ENCODE measurements around the gene PHF19. TPM values are rescaled to one million over a fixed set of nuclear protein-coding genes. Genes with fewer than 3 reads are reported as not detected.

Gene PHF19
- total RNA-seq, 1 experiment from 2014 or later: 39.0 TPM

GRCh38 chr9:120914953-120915352, 38.0 kb upstream of the PHF19 start (continued):
- no peak for TF ChIP-seq TEAD4 (CRISPR knock-in tag; IDR thresholded peaks at IDR 0.05)
- no peak for TF ChIP-seq TCF7 (CRISPR knock-in tag; IDR thresholded peaks at IDR 0.05; ENCODE audit: low read depth)

GRCh38 chr9:120914396-120914795, 37.4 kb upstream of the PHF19 start:
- Mint-ChIP-seq H3K36me3 (peaks cover 5% of the 10 kb centered on the region), H3K4me3 (no peak overlapping the region), H3K27ac (no peak overlapping the region), H3K9me3 (peaks cover 11% of the 10 kb centered on the region), H3K27me3 (ENCODE audit: low read depth) (no peaks in the 10 kb centered on the region; the same call in 1 of the 2 replicates), H3K4me1 (peaks cover 32% of the 10 kb centered on the region)
- TF ChIP-seq TEAD4 (CRISPR knock-in tag; IDR thresholded peaks at IDR 0.05): no peak
- no peak for TF ChIP-seq NR1H2 (CRISPR knock-in tag; IDR thresholded peaks at IDR 0.05)
- TF ChIP-seq TCF7 (CRISPR knock-in tag; IDR thresholded peaks at IDR 0.05; ENCODE audit: low read depth): no peak
- TF ChIP-seq SMAD4 (CRISPR knock-in tag; IDR thresholded peaks at IDR 0.05): no peak
- no peak for TF ChIP-seq OVOL2 (CRISPR knock-in tag; IDR thresholded peaks at IDR 0.05; ENCODE audit: borderline replicate concordance)
- TF ChIP-seq TP53 (CRISPR knock-in tag; IDR thresholded peaks at IDR 0.05): no peak
- no peak for TF ChIP-seq MAX (CRISPR knock-in tag; IDR thresholded peaks at IDR 0.05)
- TF ChIP-seq SMAD3 (CRISPR knock-in tag; IDR thresholded peaks at IDR 0.05; ENCODE audit: borderline replicate concordance): no peak
- no peak for TF ChIP-seq ZNF425 (CRISPR knock-in tag; conservative IDR thresholded peaks at IDR 0.05)
- TF ChIP-seq, protein P1, sequence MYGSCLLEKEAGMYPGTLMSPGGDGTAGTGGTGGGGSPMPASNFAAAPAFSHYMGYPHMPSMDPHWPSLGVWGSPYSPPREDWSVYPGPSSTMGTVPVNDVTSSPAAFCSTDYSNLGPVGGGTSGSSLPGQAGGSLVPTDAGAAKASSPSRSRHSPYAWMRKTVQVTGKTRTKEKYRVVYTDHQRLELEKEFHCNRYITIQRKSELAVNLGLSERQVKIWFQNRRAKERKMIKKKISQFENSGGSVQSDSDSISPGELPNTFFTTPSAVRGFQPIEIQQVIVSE (CRISPR knock-in tag; IDR thresholded peaks at IDR 0.05; ENCODE audit: borderline replicate concordance): no peak
- TF ChIP-seq NFYB (CRISPR knock-in tag; conservative IDR thresholded peaks at IDR 0.05; ENCODE audit: low read depth): no peak
- no peak for TF ChIP-seq CREM (CRISPR knock-in tag; IDR thresholded peaks at IDR 0.05)
- TF ChIP-seq ATF2 (CRISPR knock-in tag; IDR thresholded peaks at IDR 0.05; ENCODE audit: borderline replicate concordance, low read depth): no peak
- TF ChIP-seq TEAD1 (CRISPR knock-in tag; IDR thresholded peaks at IDR 0.05): no peak
- TF ChIP-seq, protein P2, sequence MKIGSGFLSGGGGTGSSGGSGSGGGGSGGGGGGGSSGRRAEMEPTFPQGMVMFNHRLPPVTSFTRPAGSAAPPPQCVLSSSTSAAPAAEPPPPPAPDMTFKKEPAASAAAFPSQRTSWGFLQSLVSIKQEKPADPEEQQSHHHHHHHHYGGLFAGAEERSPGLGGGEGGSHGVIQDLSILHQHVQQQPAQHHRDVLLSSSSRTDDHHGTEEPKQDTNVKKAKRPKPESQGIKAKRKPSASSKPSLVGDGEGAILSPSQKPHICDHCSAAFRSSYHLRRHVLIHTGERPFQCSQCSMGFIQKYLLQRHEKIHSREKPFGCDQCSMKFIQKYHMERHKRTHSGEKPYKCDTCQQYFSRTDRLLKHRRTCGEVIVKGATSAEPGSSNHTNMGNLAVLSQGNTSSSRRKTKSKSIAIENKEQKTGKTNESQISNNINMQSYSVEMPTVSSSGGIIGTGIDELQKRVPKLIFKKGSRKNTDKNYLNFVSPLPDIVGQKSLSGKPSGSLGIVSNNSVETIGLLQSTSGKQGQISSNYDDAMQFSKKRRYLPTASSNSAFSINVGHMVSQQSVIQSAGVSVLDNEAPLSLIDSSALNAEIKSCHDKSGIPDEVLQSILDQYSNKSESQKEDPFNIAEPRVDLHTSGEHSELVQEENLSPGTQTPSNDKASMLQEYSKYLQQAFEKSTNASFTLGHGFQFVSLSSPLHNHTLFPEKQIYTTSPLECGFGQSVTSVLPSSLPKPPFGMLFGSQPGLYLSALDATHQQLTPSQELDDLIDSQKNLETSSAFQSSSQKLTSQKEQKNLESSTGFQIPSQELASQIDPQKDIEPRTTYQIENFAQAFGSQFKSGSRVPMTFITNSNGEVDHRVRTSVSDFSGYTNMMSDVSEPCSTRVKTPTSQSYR (CRISPR knock-in tag; IDR thresholded peaks at IDR 0.05): no peak
- TF ChIP-seq HMGXB4 (CRISPR knock-in tag; IDR thresholded peaks at IDR 0.05): no peak
- TF ChIP-seq MYBL2 (CRISPR knock-in tag; IDR thresholded peaks at IDR 0.05): no peak
- TF ChIP-seq, protein P3, sequence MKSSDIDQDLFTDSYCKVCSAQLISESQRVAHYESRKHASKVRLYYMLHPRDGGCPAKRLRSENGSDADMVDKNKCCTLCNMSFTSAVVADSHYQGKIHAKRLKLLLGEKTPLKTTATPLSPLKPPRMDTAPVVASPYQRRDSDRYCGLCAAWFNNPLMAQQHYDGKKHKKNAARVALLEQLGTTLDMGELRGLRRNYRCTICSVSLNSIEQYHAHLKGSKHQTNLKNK (CRISPR knock-in tag; IDR thresholded peaks at IDR 0.05): no peak
- TF ChIP-seq ZBTB21 (CRISPR knock-in tag; IDR thresholded peaks at IDR 0.05; ENCODE audit: borderline replicate concordance): no peak
- TF ChIP-seq ESRRA (CRISPR knock-in tag; IDR thresholded peaks at IDR 0.05; ENCODE audit: borderline replicate concordance): no peak
- ATAC-seq: no peak
- ChIA-PET CTCF (interaction anchor here (2.3 kb wide), 1 partner anchor 45 kb away, joined by 7 read pairs; no protein-coding TSS in a partner anchor), POLR2A (no interaction called here)
- no peak for DNase-seq (ENCODE audit: low spot score)
